GM15510 (cell line): ENCODE data around the gene SH3BP5.
A peak's percentile ranks its signal among the peaks of the same experiment; 100 is the strongest.

Experiments
- POLR2A ChIP-seq: IDR thresholded peaks from 3 replicates; pipeline ENCODE4 v1.6.1; 2011; ENCODE audit warnings: borderline replicate concordance; ENCODE audit not compliant: insufficient read length; ENCODE audit errors: extremely low read depth

Gene SH3BP5

DNA sequence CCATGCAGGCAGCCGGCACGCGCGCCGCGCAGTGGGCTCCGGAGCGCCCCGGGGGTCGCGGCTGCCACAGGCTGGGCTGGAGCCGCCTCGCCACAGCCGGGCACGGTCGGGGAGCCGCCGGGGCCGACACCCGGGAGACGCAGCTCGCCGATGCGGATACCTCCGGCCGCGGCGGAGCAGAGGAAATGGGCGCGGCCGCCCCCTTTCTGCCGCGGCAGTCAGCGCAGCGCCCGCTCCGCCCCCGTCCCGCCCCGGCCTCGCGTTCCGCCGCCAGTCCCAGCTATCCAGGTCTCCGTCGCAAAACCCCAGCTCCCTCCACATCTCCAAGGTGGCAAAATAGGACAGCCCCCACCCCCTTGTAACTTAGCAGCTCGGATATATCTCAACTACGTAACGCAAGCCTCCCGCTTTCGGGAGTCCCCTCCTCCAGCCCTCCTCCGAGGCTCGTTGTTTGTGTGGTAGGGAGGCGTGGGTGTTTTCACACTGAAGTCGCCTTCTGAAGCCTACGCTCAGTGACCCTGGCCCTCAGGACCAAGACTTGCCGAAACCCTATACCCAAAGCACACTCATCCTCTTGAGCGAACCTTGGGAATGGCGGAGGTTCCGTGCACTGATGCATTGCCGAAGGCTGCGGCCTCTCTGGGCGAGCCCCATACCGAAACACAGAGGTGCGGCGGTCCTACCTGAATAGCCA lies at the start of gene SH3BP5:
SH3BP5 (minus strand) TSS at position 182 of the 694 bp plus-strand sequence; CDS start at position 4, 178 bp downstream.
- peak; percentile 79 for TF ChIP-seq POLR2A

DNA sequence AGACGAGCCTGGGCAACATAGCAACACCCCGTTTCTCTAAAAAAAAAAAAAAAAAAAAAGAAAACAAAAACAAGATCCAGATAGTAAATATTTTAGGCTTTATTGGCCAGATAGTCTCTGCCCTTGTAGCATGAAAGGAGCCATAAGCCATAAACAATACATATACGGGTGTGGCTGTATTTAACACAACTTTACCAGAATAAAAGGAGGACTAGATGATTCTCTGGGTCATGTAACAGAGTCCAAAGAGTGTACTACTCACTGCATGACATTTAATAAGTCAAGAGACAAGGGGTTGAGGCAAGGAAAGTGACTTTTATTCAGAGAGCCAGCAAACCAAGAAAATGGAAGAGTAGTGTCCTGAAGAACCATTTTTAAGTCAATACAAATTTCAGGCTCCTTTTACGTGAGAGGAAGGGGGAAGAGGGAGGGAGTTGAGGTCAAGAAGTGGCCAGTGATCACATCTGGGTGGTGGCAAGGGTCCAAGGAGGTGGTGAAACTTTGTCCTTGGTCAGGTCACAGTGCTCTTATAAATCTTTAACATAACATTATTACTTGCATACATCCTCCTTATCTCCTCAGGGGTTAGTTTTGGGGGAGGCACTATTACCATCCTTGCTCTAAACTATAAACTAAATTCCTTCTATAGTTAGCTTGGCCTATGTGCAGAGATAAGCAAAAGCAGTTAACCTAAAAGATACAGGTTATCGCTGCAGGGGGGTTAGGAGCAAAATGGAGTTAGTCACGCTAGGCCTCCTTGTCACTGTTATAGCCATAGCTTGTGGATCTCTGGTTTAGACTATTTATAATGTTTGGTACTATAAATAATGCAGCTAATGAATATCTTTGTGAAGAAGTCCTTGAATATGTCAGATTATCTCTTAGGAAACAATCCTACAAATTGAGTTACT lies 48.8 kb upstream of the SH3BP5 start:
- TF ChIP-seq POLR2A = no peak

GRCh38 chr3:15377961-15378791 lies 45.8 kb upstream of the SH3BP5 start:
- no peak for TF ChIP-seq POLR2A

GRCh38 chr3:15375461-15376000 lies 43.1 kb upstream of the SH3BP5 start:
- TF ChIP-seq POLR2A = no peak

DNA sequence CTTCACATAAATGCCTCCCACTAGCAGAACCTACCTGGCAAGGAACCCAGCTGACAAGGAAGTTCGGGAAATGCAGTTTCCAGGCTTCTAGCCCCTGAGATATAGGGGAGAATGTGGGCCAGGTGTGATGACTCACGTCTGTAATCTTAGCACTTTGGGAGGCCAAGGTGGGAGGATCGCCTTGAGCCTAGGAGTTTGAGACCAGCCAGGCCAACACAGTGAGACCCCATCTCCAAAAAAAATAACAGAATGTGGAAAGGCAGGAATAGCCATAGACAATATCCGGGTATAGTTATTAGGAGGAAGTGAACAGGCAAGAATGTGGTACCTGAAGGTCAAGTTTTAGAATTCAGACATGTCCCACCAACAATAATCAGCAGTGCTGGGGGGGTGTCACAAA lies 40.5 kb upstream of the SH3BP5 start:
- no peak for TF ChIP-seq POLR2A

GRCh38 chr3:15368561-15369135 lies 36.3 kb upstream of the SH3BP5 start:
- no peak for TF ChIP-seq POLR2A

- TF ChIP-seq POLR2A = no peak
Measured at GRCh38 chr3:15367059-15367458, 34.7 kb upstream of the SH3BP5 start.

DNA sequence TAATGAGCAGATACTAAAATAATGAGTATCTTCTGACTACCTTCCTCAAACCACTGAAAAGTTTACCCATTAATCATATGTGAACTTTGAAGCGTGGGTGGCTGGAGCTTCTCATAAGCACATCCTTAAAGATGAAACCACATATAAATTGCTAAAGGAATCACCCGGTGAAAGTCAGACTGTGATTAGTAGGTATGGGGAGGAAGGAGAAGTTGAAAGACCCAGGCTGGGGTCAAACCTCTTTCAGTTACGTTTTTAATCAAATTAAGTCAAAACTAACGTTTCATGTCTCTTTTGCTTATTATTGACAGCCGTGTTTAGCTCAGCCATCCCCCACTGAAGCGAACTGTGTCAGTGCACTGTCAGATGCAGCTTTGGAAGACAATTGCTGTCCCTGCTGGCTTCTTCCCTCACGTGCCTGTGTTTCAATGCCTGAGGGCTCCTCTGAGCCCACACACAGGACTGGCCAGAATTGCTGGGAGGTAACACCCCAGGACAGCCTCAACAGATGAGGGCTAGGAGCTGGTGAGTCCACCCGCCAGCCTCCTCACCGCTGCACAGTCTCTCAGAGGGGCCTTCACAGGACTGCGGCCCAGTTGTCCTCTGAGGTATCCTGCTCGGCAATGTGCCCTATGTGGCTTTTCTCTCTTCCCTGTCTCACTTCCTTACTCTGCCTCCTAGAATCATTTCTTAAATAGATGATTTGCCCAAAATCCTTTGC lies 29.3 kb upstream of the SH3BP5 start:
- peak; percentile 30 for TF ChIP-seq POLR2A

- TF ChIP-seq POLR2A = no peak
Measured at GRCh38 chr3:15360788-15361493, 28.6 kb upstream of the SH3BP5 start.

- no peak for TF ChIP-seq POLR2A
Measured at GRCh38 chr3:15359677-15360397, 27.5 kb upstream of the SH3BP5 start.

- TF ChIP-seq POLR2A = no peak
Measured at GRCh38 chr3:15356176-15356575, 23.8 kb upstream of the SH3BP5 start.

- TF ChIP-seq POLR2A = no peak
Measured at GRCh38 chr3:15355086-15355485, 22.7 kb upstream of the SH3BP5 start.

- TF ChIP-seq POLR2A = no peak
Measured at GRCh38 chr3:15354485-15354884, 22.1 kb upstream of the SH3BP5 start.

- TF ChIP-seq POLR2A = no peak
Measured at GRCh38 chr3:15350141-15350540, 17.8 kb upstream of the SH3BP5 start.
